ENCODE data around the gene MAG.
A peak's percentile ranks its signal among the peaks of the same experiment; 100 is the strongest.

The MAG gene, protein sequence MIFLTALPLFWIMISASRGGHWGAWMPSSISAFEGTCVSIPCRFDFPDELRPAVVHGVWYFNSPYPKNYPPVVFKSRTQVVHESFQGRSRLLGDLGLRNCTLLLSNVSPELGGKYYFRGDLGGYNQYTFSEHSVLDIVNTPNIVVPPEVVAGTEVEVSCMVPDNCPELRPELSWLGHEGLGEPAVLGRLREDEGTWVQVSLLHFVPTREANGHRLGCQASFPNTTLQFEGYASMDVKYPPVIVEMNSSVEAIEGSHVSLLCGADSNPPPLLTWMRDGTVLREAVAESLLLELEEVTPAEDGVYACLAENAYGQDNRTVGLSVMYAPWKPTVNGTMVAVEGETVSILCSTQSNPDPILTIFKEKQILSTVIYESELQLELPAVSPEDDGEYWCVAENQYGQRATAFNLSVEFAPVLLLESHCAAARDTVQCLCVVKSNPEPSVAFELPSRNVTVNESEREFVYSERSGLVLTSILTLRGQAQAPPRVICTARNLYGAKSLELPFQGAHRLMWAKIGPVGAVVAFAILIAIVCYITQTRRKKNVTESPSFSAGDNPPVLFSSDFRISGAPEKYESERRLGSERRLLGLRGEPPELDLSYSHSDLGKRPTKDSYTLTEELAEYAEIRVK

GRCh38 chr19:35291916-35292315 lies at the start of gene MAG:
Gene MAG, plus strand, starts transcription at chr19:35292161. Its CDS starts 3,248 bp downstream, at chr19:35295409.
- Histone ChIP-seq H3K9ac (ENCODE audit: low read length) (no peak within 1 kb of the TSS), H3K4me3 (ENCODE audit: low read length) (no peak within 1 kb of the TSS)

GRCh38 chr19:35246466-35247092 lies 45.4 kb upstream of the MAG start:
- no peaks in the 10 kb centered on the region for H3K9me3 ChIP-seq (ENCODE audit: control insufficient read depth, low read depth, low read length)
- no peak overlapping the region for H3K27ac ChIP-seq (ENCODE audit: low read length)
- H3K9ac ChIP-seq (ENCODE audit: low read length) = peak overlapping the region; percentile 91
- peak overlapping the region; percentile 93 for H3K4me3 ChIP-seq (ENCODE audit: low read length)
- H3K36me3 ChIP-seq (ENCODE audit: control insufficient read depth, low read depth, low read length) = peaks cover 12% of the 10 kb centered on the region
- H3K27me3 ChIP-seq (ENCODE audit: control insufficient read depth, insufficient read depth, low read length) = no peaks in the 10 kb centered on the region
- H3K4me1 ChIP-seq (ENCODE audit: control insufficient read depth, low read depth, low read length) = peaks cover 10% of the 10 kb centered on the region

More at GRCh38 chr19:35291916-35292315, at the start of gene MAG:
- H3K4me1 ChIP-seq (ENCODE audit: control insufficient read depth, low read depth, low read length) = no peaks in the 10 kb centered on the region
- no peaks in the 10 kb centered on the region for H3K36me3 ChIP-seq (ENCODE audit: control insufficient read depth, low read depth, low read length)
- no peaks in the 10 kb centered on the region for H3K9me3 ChIP-seq (ENCODE audit: control insufficient read depth, low read depth, low read length)
- no peak within 1 kb of the TSS for H3K27ac ChIP-seq (ENCODE audit: low read length)
- no peaks in the 10 kb centered on the region for H3K27me3 ChIP-seq (ENCODE audit: control insufficient read depth, insufficient read depth, low read length)

DNA sequence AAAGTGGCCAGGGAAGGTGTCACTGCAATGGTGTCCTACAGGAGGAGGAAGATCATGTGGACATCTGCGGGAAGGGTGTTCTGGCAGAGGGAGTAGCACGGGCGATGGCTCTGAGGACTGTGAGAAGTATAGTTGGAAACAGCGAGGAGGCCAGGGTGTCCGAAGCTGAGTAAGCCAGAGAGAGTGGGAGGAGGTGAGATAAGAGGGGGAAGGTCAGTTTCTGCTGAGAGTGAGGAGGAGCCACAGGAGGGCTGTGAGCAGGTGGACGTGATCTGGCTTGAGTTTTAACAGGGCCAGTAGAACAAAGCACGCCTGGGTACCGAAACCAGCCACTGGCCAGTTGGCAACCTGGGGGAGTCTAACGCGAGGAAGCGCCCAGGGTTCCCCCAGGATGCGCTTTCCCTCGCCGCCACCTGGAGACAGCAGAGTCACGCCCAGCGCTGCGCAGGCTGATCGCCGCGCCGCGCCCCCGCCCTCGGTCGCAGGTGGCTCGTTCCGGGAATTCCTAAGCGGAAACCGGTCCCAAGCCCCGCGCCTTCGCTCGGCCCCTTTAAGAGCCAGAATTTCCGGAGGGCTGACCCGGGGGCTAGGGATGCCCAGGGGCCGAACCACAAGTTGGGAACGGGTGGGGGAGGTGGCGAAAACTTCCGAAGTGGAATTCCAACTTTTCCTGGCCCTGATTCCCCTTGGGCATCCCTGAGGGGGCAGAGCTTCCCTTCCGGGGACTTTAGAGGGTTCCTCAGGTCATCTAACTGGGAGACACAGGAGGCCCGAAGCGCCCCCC lies 44.2 kb upstream of the MAG start:
- H3K4me1 ChIP-seq (ENCODE audit: control insufficient read depth, low read depth, low read length) = peaks cover 10% of the 10 kb centered on the region
- peaks cover 13% of the 10 kb centered on the region for H3K36me3 ChIP-seq (ENCODE audit: control insufficient read depth, low read depth, low read length)
- peak overlapping the region; percentile 93 for H3K4me3 ChIP-seq (ENCODE audit: low read length)
- H3K9me3 ChIP-seq (ENCODE audit: control insufficient read depth, low read depth, low read length) = no peaks in the 10 kb centered on the region
- no peaks in the 10 kb centered on the region for H3K27me3 ChIP-seq (ENCODE audit: control insufficient read depth, insufficient read depth, low read length)
- H3K27ac ChIP-seq (ENCODE audit: low read length) = peak overlapping the region; percentile 99
- peak overlapping the region; percentile 91 for H3K9ac ChIP-seq (ENCODE audit: low read length)

GRCh38 chr19:35248310-35249145 lies 43.4 kb upstream of the MAG start, which contains the start of gene LSR:
Gene LSR, plus strand, starts transcription at chr19:35249002. Its CDS starts 21 bp downstream, at chr19:35249023.
- Histone ChIP-seq H3K9ac (ENCODE audit: low read length) (peak within 1 kb of the TSS; percentile 91), H3K27me3 (ENCODE audit: control insufficient read depth, insufficient read depth, low read length) (no peaks in the 10 kb centered on the region), H3K4me3 (ENCODE audit: low read length) (peak within 1 kb of the TSS; percentile 93), H3K9me3 (ENCODE audit: control insufficient read depth, low read depth, low read length) (no peaks in the 10 kb centered on the region), H3K27ac (ENCODE audit: low read length) (peak within 1 kb of the TSS; percentile 99), H3K4me1 (ENCODE audit: control insufficient read depth, low read depth, low read length) (peaks cover 14% of the 10 kb centered on the region), H3K36me3 (ENCODE audit: control insufficient read depth, low read depth, low read length) (peaks cover 13% of the 10 kb centered on the region)

DNA sequence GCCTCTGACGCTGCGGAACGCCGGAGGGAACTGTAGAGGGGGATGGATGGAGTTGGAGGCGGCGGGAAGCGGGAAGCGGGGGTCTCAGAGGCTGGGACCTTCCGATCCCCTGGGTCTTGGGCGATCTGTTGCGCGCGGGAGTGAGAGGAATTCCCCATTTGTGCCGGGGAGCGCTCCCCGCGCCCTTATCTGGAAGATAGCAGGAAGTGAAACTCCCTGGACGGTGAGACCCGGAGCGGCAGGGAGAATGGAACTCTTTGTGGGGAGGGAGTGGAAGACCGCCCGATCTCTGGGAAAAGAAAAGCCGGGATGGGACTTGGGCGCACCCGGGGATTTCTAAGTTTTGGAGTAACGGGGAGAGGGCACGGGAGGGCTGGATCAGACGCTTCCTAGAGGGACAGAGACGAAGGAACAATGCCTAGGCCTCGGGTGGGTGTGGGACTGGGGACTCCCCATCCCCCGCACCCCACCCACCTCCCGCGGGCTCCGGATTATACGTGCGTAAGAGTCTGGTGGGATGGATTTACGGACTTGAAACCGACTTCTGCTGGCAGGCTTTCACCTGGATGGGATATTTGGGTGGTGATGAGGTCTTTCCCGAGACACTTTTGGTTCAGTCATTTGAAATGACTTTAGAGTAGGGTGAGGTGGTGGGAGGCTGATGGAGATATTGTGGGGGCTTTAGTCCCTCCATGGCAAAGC lies 42.7 kb upstream of the MAG start:
- Histone ChIP-seq H3K9ac (ENCODE audit: low read length) (peak overlapping the region; percentile 91), H3K9me3 (ENCODE audit: control insufficient read depth, low read depth, low read length) (no peaks in the 10 kb centered on the region), H3K27me3 (ENCODE audit: control insufficient read depth, insufficient read depth, low read length) (no peaks in the 10 kb centered on the region), H3K36me3 (ENCODE audit: control insufficient read depth, low read depth, low read length) (peaks cover 16% of the 10 kb centered on the region), H3K27ac (ENCODE audit: low read length) (peak overlapping the region; percentile 99), H3K4me1 (ENCODE audit: control insufficient read depth, low read depth, low read length) (peaks cover 16% of the 10 kb centered on the region), H3K4me3 (ENCODE audit: low read length) (peak overlapping the region; percentile 93)

- Histone ChIP-seq H3K27me3 (ENCODE audit: control insufficient read depth, insufficient read depth, low read length) (no peaks in the 10 kb centered on the region), H3K9ac (ENCODE audit: low read length) (peak overlapping the region; percentile 91), H3K4me1 (ENCODE audit: control insufficient read depth, low read depth, low read length) (peaks cover 16% of the 10 kb centered on the region), H3K9me3 (ENCODE audit: control insufficient read depth, low read depth, low read length) (no peaks in the 10 kb centered on the region), H3K4me3 (ENCODE audit: low read length) (peak overlapping the region; percentile 93), H3K27ac (ENCODE audit: low read length) (no peak overlapping the region), H3K36me3 (ENCODE audit: control insufficient read depth, low read depth, low read length) (peaks cover 24% of the 10 kb centered on the region)
Measured at GRCh38 chr19:35249848-35250711, 41.9 kb upstream of the MAG start.

DNA sequence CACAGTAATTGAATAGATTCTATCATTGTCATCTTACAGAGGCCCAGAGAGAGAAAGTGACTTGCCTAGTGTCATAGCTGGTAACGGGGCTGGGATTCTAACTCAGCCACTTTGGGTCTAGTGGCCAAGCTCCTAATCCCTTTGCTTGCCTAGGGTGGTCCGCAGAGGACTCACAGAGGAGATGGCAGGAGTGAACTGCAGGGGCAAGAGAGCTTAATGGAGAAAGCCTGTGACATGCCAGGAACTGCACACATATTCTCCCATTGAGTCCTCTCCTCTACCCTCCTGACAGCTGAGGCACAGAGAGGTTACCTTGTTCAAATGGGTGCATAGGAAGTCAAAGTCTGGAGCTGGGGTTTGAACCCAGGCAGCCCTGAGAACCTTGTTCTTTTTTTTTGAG lies 40.5 kb upstream of the MAG start:
- Histone ChIP-seq H3K4me3 (ENCODE audit: low read length) (no peak overlapping the region), H3K27me3 (ENCODE audit: control insufficient read depth, insufficient read depth, low read length) (no peaks in the 10 kb centered on the region), H3K36me3 (ENCODE audit: control insufficient read depth, low read depth, low read length) (peaks cover 33% of the 10 kb centered on the region), H3K27ac (ENCODE audit: low read length) (no peak overlapping the region), H3K9ac (ENCODE audit: low read length) (no peak overlapping the region), H3K4me1 (ENCODE audit: control insufficient read depth, low read depth, low read length) (peaks cover 16% of the 10 kb centered on the region), H3K9me3 (ENCODE audit: control insufficient read depth, low read depth, low read length) (no peaks in the 10 kb centered on the region)

DNA sequence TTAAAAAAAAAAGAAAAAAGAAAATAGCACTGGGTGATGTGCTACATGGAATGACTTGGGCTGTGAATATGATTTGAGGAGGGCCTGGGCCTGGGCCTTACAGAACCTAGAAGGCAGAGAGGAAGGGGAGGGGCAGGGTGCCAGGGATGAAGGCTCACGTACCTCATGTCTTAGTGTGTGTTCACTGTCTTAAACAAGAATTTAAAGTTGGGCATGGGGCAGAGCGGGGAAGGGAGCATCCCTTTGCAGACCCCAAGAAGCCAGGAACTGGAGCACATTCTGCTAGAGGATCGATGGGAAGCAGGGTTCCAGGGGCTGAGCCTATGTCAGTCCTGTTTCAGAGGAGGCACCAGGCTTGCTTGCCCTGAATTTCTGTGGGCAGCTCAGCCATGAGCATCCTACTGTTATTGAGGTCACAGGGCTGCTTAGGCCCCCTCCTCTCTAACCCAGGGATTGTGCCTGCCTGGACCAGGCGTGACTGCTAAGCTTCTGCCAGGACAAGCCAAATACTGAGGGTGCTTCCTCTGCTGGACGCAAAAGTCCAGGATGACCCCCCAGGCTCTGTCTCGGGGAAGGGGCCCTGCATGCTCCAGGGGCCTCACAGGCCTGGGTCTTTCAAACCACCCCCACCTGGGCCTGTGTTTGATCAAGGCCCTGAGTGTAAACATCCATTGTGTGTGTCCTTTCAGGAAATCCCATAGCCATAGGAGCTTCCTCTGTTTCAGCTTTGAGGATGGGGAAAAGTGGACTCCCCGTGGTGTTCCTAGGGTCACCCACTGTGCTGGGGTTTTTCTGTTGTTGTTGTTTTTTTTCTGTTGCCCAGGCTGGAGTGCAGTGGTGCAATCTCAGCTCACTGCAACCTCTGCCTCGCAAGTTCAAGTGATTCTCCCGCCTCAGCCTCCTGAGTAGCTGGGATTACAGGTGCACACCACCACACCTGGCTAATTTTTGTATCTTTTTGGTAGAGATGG lies 38.4 kb upstream of the MAG start:
- Histone ChIP-seq H3K9me3 (ENCODE audit: control insufficient read depth, low read depth, low read length) (no peaks in the 10 kb centered on the region), H3K9ac (ENCODE audit: low read length) (no peak overlapping the region), H3K27ac (ENCODE audit: low read length) (no peak overlapping the region), H3K4me1 (ENCODE audit: control insufficient read depth, low read depth, low read length) (peaks cover 6% of the 10 kb centered on the region), H3K4me3 (ENCODE audit: low read length) (no peak overlapping the region), H3K36me3 (ENCODE audit: control insufficient read depth, low read depth, low read length) (peaks cover 38% of the 10 kb centered on the region), H3K27me3 (ENCODE audit: control insufficient read depth, insufficient read depth, low read length) (no peaks in the 10 kb centered on the region)

Data from iPS-18a (cell line).